ENCODE data around the gene ZNF516. TPM values are rescaled to one million over a fixed set of nuclear protein-coding genes. Genes with fewer than 3 reads are reported as not detected.

ZNF516 gene
- total RNA-seq, 2 donors from 2014 or later: 23.1 to 23.6 TPM

DNA sequence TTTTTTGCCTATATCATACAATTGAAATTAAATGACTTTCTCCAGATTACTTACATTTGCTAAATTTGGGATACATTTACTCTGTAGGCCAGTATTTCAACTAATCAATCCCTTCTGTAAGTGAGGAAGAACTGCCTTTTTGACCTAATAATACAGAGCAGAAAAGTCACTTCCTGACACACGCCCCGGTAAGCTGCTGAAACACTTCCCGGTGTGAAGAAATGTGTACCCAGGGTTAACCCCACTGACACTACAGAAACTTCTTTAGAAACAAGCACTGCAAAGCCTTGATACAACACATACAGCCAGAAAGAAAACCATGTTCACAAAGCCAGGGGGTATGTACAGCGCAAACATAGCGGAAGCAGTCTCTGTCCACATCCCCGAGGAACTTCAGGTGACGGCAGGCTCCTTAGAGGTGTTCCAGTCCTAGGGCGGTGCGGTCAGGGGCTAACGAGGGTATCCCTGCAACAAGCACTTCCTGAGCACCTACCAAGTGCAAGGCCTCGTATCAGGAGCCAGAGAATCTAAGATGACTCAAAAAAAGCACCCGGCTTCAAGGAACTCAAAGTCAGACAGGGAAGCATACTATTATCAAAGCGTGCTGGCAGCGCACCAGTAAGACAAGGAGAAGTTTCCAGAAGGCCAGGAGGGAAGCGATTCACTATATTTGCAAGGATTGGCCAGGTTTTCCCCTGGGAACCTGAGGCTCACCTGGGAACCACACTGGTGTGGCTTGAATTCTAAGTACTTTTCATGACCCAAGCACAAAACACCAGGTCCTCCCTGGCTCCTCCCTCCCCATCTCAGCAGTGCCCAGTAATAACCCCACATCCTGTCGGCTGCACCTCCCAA is 46.6 kb downstream of the ZNF516 start:
- intact Hi-C loops (cut with DNase I, micrococcal nuclease): no loop called here
- peak in 1 of 2 donors; percentile 9 for DNase-seq
- ATAC-seq: peak; percentile 59

DNA sequence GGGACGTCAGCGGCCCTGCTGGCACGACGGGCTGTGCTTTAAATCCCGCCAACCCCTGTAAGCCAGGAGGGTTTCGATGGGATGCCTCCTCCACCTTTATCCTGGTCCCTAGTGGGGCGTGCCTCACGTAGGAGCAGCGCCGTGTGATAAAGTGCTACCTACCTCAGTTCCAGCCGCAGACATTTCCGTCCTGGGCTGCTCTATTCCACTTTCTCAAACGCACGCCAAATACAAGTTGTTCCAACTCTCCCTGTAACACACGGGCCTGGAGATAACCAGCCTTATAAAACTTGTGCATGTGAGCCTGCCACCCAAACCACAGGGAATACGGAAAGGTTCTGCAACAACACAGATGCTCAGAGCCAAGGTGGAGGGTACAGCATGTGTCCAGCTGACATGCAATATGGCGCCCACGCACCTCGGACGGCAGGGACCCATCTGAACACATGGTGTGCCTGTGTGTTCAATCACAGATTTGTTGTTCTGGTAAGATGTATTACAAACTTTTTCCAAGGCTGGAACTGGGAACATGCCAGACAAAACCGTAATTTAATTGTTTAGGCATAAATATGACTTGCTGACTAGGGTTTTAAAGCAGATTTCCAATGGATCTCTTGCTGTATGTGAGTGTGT is 47.7 kb downstream of the ZNF516 start:
- ATAC-seq (no peak), DNase-seq (peak in 1 of 2 donors; percentile 9)
- intact Hi-C loops (cut with DNase I, micrococcal nuclease): no loop called here

GRCh38 chr18:76446321-76447257 is 48.5 kb downstream of the ZNF516 start:
- intact Hi-C loops (cut with DNase I, micrococcal nuclease): no loop called here
- DNase-seq (no peak), ATAC-seq (no peak)

DNA sequence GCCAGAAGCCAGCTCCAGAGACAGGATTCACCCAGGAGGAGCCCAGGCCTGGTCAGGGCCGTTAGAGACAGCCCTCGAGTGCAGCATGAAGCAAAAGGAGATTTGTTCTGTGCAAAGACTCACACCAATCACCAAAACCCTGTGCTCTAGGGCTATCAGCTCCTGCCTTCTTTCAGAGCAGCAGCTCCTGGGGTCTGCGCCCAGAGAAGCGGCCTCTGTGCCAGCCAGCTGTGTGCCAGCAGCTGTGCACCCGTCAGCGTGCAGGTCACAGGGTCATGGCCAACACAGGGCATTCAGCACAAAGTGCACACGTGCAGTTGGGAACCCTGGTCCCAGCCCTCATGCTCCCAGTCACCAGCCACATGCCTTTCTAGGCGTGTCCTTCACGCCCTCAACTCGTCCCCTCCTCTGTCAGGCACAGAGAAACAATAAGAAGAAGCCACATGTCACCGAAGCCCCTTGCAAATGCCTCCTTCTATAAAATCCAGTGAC is 49.3 kb downstream of the ZNF516 start:
- DNase-seq: no peak
- peak; percentile 65 for ATAC-seq
- intact Hi-C loops (cut with DNase I, micrococcal nuclease): no loop called here

DNA sequence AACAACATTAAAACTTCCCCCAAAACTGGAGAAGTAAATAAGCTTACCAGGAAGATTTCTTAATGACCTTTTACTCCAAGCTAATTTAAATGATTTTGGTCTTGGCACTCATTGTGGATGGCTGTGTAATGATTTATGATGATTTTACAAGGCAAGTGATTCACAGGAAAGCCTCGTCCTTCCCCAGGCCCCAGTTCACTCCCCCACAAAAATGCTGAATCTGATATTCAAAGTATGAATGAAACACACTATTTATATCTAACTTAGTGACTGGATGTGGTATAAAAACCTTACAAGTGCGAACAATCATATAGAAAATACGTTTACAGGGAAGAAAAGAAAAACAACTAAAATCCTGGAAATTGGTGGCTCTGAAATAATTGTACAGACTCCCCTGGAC is 49.8 kb downstream of the ZNF516 start:
- ATAC-seq (peak; percentile 31), DNase-seq (no peak)
- intact Hi-C loops (cut with DNase I, micrococcal nuclease): no loop called here

- DNase-seq: no peak
Observed at GRCh38 chr18:76444446-76445105, 50.5 kb downstream of the ZNF516 start.

GRCh38 chr18:76443519-76444445 is 51.3 kb downstream of the ZNF516 start:
- intact Hi-C loops (cut with DNase I, micrococcal nuclease): no loop called here
- ATAC-seq (no peak), DNase-seq (no peak)

More at GRCh38 chr18:76444446-76445105, 50.5 kb downstream of the ZNF516 start:
- no peak for ATAC-seq
- intact Hi-C loops (cut with DNase I, micrococcal nuclease): no loop called here

GRCh38 chr18:76442413-76443171 is 52.5 kb downstream of the ZNF516 start:
- DNase-seq (no peak), ATAC-seq (no peak)
- intact Hi-C loops (cut with DNase I, micrococcal nuclease): no loop called here

DNA sequence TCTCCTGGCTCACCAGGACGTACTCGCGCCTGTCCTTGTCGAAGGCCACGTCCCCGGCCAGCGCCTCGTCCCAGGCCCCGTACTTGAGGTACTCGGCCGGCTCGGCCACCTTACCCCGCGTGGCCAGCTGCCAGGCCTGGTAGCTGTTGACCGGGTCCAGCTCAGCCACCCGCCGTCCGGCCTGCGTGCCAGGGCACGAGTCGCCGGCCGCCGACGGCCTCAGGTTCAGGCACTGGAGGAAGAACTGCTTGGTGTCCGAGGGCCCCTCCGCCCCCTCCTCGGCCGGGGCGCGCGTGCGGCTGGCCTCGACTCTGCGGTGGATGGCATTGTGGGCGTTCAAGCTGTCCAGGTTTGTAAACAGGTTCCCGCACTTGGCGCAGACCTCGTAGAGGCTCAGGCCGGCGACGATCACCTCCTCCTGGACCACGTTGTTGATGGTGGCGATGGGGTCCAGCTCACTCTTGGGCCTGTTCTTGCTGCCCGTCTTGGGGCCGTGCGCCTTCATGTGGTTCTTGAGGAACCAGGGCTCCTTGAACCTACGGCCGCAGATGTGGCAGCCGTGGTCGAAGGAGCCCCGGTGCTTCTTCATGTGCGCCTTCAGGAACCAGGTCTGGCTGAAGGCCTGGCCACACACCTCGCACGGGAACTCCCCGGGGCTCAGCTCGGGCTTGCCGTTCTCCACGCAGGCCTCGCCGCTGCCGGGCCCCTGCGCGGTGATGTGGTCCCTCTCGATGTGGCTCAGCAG is 53.2 kb downstream of the ZNF516 start:
- ATAC-seq (no peak), DNase-seq (no peak)
- intact Hi-C loops (cut with DNase I, micrococcal nuclease): no loop called here

GRCh38 chr18:76441002-76441667 is 53.9 kb downstream of the ZNF516 start:
- no peak for DNase-seq
- no peak for ATAC-seq
- intact Hi-C loops (cut with DNase I, micrococcal nuclease): no loop called here

- ATAC-seq (no peak), DNase-seq (no peak)
- intact Hi-C loops (cut with DNase I, micrococcal nuclease): no loop called here
Observed at GRCh38 chr18:76437910-76438309, 57.1 kb downstream of the ZNF516 start.

GRCh38 chr18:76437011-76437410 is 58.0 kb downstream of the ZNF516 start:
- intact Hi-C loops (cut with DNase I, micrococcal nuclease): no loop called here
- peak in 1 of 2 donors; percentile 55 for DNase-seq
- peak; percentile 13 for ATAC-seq

DNA sequence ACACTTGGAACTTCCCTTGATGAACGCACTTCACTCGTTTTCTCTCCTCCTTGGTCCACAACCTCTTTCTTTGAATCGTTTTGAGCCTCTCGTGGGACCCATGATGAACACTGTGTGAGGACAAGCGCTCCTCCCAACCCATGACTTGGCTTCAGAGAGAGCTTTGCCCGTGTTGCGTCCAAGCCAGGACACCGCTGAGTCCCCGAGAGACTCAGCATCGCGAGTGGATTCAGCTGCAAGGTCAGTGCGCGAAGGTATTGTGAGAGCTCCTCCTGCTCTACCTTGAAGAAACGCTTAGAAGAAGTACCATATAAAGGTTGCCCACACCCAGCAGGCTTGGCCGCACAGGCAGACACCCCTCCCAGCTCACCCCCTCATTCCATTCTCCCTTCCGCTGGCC is 58.7 kb downstream of the ZNF516 start:
- ATAC-seq (no peak), DNase-seq (no peak)
- intact Hi-C loops (cut with DNase I, micrococcal nuclease): no loop called here

GRCh38 chr18:76435316-76435989 is 59.6 kb downstream of the ZNF516 start:
- ATAC-seq (no peak), DNase-seq (no peak)

GRCh38 chr18:76434452-76434851 is 60.6 kb downstream of the ZNF516 start:
- intact Hi-C loops (cut with DNase I, micrococcal nuclease): no loop called here
- ATAC-seq (no peak), DNase-seq (no peak)

More at GRCh38 chr18:76435316-76435989, 59.6 kb downstream of the ZNF516 start:
- intact Hi-C loops (cut with DNase I, micrococcal nuclease): no loop called here

Data from left colon (tissue), 2 donors.